PC-3 (cell line): ENCODE data around the gene CCDC187. TPM values are rescaled to one million over a fixed set of nuclear protein-coding genes. Genes with fewer than 3 reads are reported as not detected.

Source experiments
- ATAC-seq: fragments of 200-7000 bp; cut with Tn5 transposase; 2 replicates; pipeline ENCODE4 v1.9.1; 2020; ENCODE audit warnings: mild to moderate bottlenecking, moderate library complexity
- BruUV-seq: library from RNA; stranded (reverse); fragments of 400-500 nt; replicated peaks from 2 replicates; lab custom pipeline; 2021; lab: Mats Ljungman, UMichigan
- CTCF ChIA-PET: fragments of 300-600 bp; sonication (Branson Sonifier 250); formaldehyde crosslinking; loops from one replicate; lab custom pipeline; 2022; ENCODE audit warnings: antibody characterized with exemption; lab: Charles Lee
- POLR2A ChIA-PET: fragments of 300-600 bp; sonication (Branson Sonifier 250); formaldehyde crosslinking; loops from one replicate; lab custom pipeline; 2022; ENCODE audit warnings: antibody characterized with exemption; ENCODE audit not compliant: unreplicated experiment; lab: Charles Lee
- DNase-seq: peaks from one replicate; pipeline ENCODE4 v3.0.0-alpha.2; 2015
- H2AFZ ChIP-seq: fragments of 300-600 bp; sonication (generic); 2 replicates; pipeline ENCODE4 v1.6.0; 2016; ENCODE audit warnings: antibody characterized with exemption, low read length
- H3F3A ChIP-seq: fragments of 300-600 bp; sonication (generic); one replicate; pipeline ENCODE4 v1.6.0; 2017; ENCODE audit warnings: antibody characterized with exemption, low read length, control low read depth, mild to moderate bottlenecking; ENCODE audit not compliant: unreplicated experiment
- H3K27ac ChIP-seq: fragments of 300-600 bp; sonication (generic); 2 replicates; pipeline ENCODE4 v1.5.1; 2016; ENCODE audit warnings: mild to moderate bottlenecking, low read length
- H3K27me3 ChIP-seq: fragments of 300-600 bp; sonication (generic); 2 replicates; pipeline ENCODE4 v1.6.1; 2016; ENCODE audit warnings: low read length, mixed read lengths
- H3K36me3 ChIP-seq: fragments of 300-600 bp; sonication (generic); 2 replicates; pipeline ENCODE4 v1.6.1; 2016; ENCODE audit warnings: low read depth, mixed run types, low read length, mixed read lengths
- H3K4me1 ChIP-seq: fragments of 300-600 bp; sonication (generic); 2 replicates; pipeline ENCODE4 v1.5.1; 2016; ENCODE audit warnings: low read length; ENCODE audit not compliant: insufficient read depth
- H3K4me2 ChIP-seq: fragments of 300-600 bp; sonication (generic); 2 replicates; pipeline ENCODE4 v1.6.0; 2016; ENCODE audit warnings: low read length
- H3K4me3 ChIP-seq: fragments of 300-600 bp; sonication (generic); 2 replicates; pipeline ENCODE4 v1.5.1; 2016; ENCODE audit warnings: mild to moderate bottlenecking, low read length, mixed read lengths
- H3K79me2 ChIP-seq: fragments of 300-600 bp; sonication (generic); 2 replicates; pipeline ENCODE4 v1.6.1; 2017; ENCODE audit warnings: low read length, mixed read lengths
- H3K9ac ChIP-seq: fragments of 300-600 bp; sonication (generic); 2 replicates; pipeline ENCODE4 v1.6.0; 2016; ENCODE audit warnings: mild to moderate bottlenecking, low read length
- H3K9me2 ChIP-seq: fragments of 300-600 bp; sonication (generic); replicated peaks from 2 replicates; pipeline ENCODE4 v1.6.1; 2016; ENCODE audit warnings: mixed run types, low read length, mixed read lengths
- H3K9me3 ChIP-seq: fragments of 300-600 bp; sonication (generic); 2 replicates; pipeline ENCODE4 v1.6.1; 2016; ENCODE audit warnings: low read length, mixed read lengths
- H4K20me1 ChIP-seq: fragments of 300-600 bp; sonication (generic); 2 replicates; pipeline ENCODE4 v1.6.1; 2016; ENCODE audit warnings: low read length, mixed read lengths
- EZH2 ChIP-seq: fragments of 300-600 bp; sonication (generic); IDR thresholded peaks from one replicate; pipeline ENCODE4 v1.6.1; 2017; ENCODE audit warnings: antibody characterized with exemption, mild to moderate bottlenecking, low read length; ENCODE audit not compliant: unreplicated experiment
- EZH2phosphoT487 ChIP-seq: fragments of 300-600 bp; sonication (generic); IDR thresholded peaks from 2 replicates; pipeline ENCODE4 v1.6.1; 2018; ENCODE audit warnings: mild to moderate bottlenecking, antibody characterized with exemption, low read length, borderline replicate concordance
- intact Hi-C: fragments of 100-400 bp; cut with micrococcal nuclease; formaldehyde crosslinking; loops from 2 replicates; pipeline ENCODE4 v1.9.0; 2023
- total RNA-seq: library from RNA; depleted of rRNA; stranded (reverse); fragments of >200 nt; gene quantifications from 2 replicates; pipeline ENCODE4 v1.2.3, GENCODE V29; 2014
- TF ChIP-seq, protein P1 (sequence below): fragments of 300-600 bp; sonication (generic); conservative IDR thresholded peaks from 2 replicates; pipeline ENCODE4 v1.5.1; 2017; ENCODE audit warnings: antibody characterized with exemption, low read depth, mild to moderate bottlenecking, low read length

The CCDC187 gene
- total RNA-seq, 1 experiment from 2014 or later: 0.04 TPM

GRCh38 chr9:136284951-136285350 lies 18.9 kb downstream of the CCDC187 start:
- no TSS peak for BruUV-seq
- Histone ChIP-seq H3K27me3 (no peaks in the 10 kb centered on the region), H3K27ac (no peak overlapping the region), H3K9me3 (no peaks in the 10 kb centered on the region), H3K9ac (no peak overlapping the region), H3K4me1 (peaks cover 5% of the 10 kb centered on the region; the same call in 1 of the 2 replicates), H3K79me2 (no peaks in the 10 kb centered on the region), H3K9me2 (no peaks in the 10 kb centered on the region), H2AFZ (no peak overlapping the region), H4K20me1 (no peaks in the 10 kb centered on the region), H3F3A (no peaks in the 10 kb centered on the region), H3K4me2 (no peak overlapping the region), H3K36me3 (no peaks in the 10 kb centered on the region), H3K4me3 (no peak overlapping the region)
- ChIA-PET POLR2A (no interaction called here), CTCF (no interaction called here)
- TF ChIP-seq EZH2phosphoT487: no peak
- TF ChIP-seq, protein P1, sequence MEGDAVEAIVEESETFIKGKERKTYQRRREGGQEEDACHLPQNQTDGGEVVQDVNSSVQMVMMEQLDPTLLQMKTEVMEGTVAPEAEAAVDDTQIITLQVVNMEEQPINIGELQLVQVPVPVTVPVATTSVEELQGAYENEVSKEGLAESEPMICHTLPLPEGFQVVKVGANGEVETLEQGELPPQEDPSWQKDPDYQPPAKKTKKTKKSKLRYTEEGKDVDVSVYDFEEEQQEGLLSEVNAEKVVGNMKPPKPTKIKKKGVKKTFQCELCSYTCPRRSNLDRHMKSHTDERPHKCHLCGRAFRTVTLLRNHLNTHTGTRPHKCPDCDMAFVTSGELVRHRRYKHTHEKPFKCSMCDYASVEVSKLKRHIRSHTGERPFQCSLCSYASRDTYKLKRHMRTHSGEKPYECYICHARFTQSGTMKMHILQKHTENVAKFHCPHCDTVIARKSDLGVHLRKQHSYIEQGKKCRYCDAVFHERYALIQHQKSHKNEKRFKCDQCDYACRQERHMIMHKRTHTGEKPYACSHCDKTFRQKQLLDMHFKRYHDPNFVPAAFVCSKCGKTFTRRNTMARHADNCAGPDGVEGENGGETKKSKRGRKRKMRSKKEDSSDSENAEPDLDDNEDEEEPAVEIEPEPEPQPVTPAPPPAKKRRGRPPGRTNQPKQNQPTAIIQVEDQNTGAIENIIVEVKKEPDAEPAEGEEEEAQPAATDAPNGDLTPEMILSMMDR: no peak
- no peak for TF ChIP-seq EZH2
- no peak for ATAC-seq
- intact Hi-C loops: loop anchor here (5.0 kb wide), 1 partner anchor 148 kb away; no protein-coding TSS in a partner anchor
- no peak for DNase-seq

DNA sequence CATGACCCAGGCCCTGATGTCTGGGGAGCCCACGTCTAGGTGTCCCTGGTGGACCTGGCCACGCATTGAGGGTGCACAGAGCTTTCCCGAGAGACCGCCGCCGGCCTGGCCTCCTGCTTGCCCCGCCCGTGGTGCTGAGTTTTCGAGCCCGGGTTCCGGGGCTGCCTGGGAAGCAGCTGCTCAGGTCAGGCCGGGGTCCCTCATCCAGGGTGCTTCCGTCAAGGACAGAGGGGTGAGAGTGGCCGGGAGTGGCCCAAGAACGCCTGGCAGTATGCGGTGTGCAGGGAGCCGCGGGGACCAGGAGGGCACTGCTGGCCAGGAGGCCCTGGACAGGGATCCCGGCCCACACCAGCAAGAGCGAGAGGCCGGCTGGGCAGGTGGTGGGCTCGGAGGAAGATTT lies 19.6 kb downstream of the CCDC187 start:
- TF ChIP-seq EZH2: no peak
- TF ChIP-seq, protein P1: no peak
- no peaks in the 10 kb centered on the region for H3K36me3 ChIP-seq
- CTCF ChIA-PET: no interaction called here

DNA sequence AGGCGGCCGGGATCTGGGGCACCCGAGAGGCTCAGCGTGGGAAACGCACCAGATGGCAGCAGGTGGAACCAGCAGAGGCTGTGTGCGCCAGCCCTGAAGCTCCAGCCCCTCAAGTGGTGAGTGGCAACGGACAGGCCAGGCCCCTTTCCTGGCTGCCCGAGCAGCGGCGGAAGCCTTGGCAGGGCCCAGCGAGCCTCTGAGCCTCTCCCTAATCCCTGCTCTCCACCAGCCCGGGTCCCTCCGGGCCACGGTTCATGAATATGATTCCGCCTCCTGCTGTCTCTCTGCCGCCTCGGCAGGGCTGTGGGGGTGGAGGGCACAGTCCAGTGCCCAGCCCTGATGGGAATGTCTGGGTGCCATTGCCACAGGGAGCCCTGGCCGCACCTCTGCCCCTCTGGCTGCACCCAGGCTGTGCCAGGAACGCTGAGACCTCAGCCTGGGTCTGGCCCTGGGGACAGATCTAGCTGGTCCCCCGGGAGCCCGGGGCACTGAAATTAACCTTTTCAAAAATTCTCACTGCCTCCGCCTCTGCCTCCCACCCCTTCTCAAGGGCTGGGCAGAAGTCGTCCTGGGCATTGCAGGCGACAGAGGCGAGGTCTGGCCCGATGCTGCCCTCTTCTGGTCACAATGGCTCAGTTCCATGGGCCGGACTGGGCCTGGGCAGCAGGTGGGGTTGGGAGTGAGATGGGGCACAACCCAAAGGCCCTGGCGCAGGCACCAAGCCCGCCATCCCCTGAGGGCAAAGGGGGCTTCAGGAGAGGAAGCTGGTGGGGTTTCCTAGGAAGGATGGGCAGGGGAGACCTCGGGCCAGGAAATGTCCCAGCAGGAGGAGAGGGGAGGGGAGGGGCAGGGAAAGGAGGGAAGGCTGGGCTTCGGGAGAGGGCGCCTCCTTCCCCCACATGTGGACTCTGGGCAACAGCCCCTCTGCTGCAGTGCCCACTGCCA lies 20.3 kb downstream of the CCDC187 start:
- no TSS peak for BruUV-seq
- intact Hi-C loops: loop anchor here (5.0 kb wide), 1 partner anchor 146 kb away; no protein-coding TSS in a partner anchor
- no peaks in the 10 kb centered on the region for H3K27me3 ChIP-seq

More for the DNA sequence above, 19.6 kb downstream of the CCDC187 start:
- BruUV-seq: no TSS peak
- no peak overlapping the region for H2AFZ ChIP-seq
- H3K9me3 ChIP-seq: no peaks in the 10 kb centered on the region
- no peak for ATAC-seq
- intact Hi-C loops: loop anchor here (5.0 kb wide), 1 partner anchor 147 kb away; no protein-coding TSS in a partner anchor
- no peak overlapping the region for H3K4me2 ChIP-seq
- H3K4me3 ChIP-seq: no peak overlapping the region
- H3K9ac ChIP-seq: no peak overlapping the region
- no peaks in the 10 kb centered on the region for H3K79me2 ChIP-seq
- H3K27ac ChIP-seq: no peak overlapping the region
- no peaks in the 10 kb centered on the region for H4K20me1 ChIP-seq
- H3K27me3 ChIP-seq: no peaks in the 10 kb centered on the region
- H3K9me2 ChIP-seq: no peaks in the 10 kb centered on the region
- no peak for DNase-seq
- POLR2A ChIA-PET: no interaction called here
- peaks cover 5% of the 10 kb centered on the region; the same call in 1 of the 2 replicates for H3K4me1 ChIP-seq
- H3F3A ChIP-seq: no peaks in the 10 kb centered on the region

More for the DNA sequence above, 20.3 kb downstream of the CCDC187 start:
- H3K27ac ChIP-seq: no peak overlapping the region
- TF ChIP-seq EZH2phosphoT487 (no peak), EZH2 (no peak)
- TF ChIP-seq, protein P1: peak; percentile 75
- DNase-seq (peak; percentile 76), ATAC-seq (peak; percentile 98)
- CTCF ChIA-PET: interaction anchor here (0.6 to 1.0 kb wide), 2 partner anchors 18 to 64 kb away, joined by 3 read pairs; no protein-coding TSS in a partner anchor
- peak overlapping the region; percentile 68 for H3K4me3 ChIP-seq
- H3K79me2 ChIP-seq: no peaks in the 10 kb centered on the region
- POLR2A ChIA-PET: no interaction called here
- peak overlapping the region; percentile 97 for H2AFZ ChIP-seq
- H3K9ac ChIP-seq: no peak overlapping the region; the same call in 1 of the 2 replicates
- no peaks in the 10 kb centered on the region for H4K20me1 ChIP-seq
- H3K36me3 ChIP-seq: no peaks in the 10 kb centered on the region
- no peaks in the 10 kb centered on the region for H3F3A ChIP-seq
- H3K9me3 ChIP-seq: no peaks in the 10 kb centered on the region
- no peaks in the 10 kb centered on the region for H3K9me2 ChIP-seq
- H3K4me2 ChIP-seq: peak overlapping the region; percentile 95
- H3K4me1 ChIP-seq: peaks cover 5% of the 10 kb centered on the region; the same call in 1 of the 2 replicates
